ENCODE results near the gene PITPNM1.

Gene PITPNM1

GRCh38 chr11:67463680-67464410 lies 41.3 kb downstream of the PITPNM1 start:
- DNase-seq = no peak

GRCh38 chr11:67463186-67463585 lies 42.0 kb downstream of the PITPNM1 start:
- no peak for DNase-seq

DNA sequence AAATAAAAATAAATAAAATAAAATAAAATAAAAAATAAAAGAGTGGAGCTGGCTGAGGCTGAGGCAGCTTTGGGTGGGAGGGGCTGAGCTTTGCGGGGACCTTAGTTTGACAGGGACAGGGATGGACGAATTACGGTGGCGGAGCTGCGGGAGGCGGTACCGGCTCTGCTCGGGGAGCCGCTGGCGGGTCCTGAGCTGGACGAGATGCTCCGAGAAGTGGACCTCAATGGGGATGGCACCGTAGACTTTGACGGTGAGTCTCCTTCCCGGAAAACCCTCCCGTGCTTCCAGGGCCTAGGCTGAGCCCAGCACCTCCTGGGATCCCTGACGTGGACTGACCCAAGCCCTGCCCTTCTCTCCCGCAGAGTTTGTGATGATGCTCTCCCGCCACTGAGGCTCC lies 46.9 kb downstream of the PITPNM1 start:
- no peak for DNase-seq

DNA sequence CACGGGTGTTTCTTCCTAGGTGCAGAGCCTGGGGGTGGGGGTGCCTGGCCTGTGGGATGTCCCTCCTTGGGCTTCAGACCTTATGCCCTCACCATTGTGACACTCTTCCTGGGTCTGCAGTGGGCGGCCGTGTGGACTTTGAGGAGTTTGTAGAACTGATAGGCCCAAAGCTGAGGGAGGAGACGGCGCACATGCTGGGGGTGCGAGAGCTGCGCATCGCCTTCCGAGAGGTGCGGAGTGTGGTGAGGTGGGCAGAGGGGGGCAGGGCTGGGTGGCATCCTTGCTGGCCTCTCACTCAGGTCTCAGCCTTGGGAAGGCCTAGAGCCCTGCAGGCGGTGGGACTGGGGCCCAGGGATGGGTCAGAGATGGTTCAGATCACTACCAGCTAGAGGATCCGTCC lies 47.7 kb downstream of the PITPNM1 start:
- no peak for DNase-seq

GRCh38 chr11:67456068-67456705 lies 49.0 kb downstream of the PITPNM1 start:
- DNase-seq = no peak

GRCh38 chr11:67455054-67455453 lies 50.1 kb downstream of the PITPNM1 start, which contains the start of gene CABP4:
Gene CABP4, plus strand, starts transcription at chr11:67455354. Its CDS starts 70 bp downstream, at chr11:67455424.
- DNase-seq = no peak

DNA sequence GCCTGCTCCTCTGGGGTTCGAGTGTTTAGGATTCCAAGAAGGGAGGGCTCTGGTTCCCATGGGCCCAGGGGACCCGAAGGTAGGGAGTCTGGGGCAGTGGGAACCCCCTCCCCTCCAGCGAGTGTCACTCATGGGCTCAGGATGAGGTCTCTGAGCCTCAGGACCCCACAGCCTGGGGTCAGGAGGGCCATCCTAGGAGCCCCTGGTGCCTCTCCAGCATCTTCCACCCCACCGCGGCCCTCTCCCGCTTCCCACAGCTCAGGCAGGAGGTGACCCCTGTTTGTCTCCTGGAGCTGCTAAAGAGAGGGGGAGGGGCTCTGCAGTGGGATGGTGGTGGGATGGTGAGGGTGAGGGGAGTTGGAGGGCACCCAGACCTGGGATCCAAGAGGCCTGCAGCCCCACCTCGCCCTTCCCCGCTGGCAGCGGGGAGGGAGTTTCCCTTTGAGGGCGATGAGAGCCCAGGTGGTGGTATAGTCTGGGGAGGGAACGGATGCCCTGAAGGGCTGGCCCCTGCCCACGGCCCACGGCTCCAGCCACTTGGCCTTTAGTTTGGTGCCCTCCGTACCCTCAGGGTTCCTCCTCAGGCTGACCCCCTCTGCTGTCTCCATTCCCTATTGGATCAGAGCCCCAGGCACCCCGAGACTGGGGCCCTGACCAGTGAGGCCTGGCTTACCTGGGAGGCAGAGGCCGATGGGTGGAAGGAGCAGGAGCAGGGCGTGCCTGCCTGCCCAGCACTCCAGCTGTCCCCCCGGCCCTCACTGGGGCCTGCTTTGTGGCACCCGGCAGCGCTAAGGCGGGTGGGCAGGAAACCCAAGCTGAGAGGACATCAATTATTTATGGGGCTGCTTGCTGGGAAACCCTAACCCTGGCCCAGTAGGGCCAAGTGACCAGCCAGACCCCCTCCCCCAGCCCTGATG lies 51.1 kb downstream of the PITPNM1 start:
- no peak for DNase-seq

DNA sequence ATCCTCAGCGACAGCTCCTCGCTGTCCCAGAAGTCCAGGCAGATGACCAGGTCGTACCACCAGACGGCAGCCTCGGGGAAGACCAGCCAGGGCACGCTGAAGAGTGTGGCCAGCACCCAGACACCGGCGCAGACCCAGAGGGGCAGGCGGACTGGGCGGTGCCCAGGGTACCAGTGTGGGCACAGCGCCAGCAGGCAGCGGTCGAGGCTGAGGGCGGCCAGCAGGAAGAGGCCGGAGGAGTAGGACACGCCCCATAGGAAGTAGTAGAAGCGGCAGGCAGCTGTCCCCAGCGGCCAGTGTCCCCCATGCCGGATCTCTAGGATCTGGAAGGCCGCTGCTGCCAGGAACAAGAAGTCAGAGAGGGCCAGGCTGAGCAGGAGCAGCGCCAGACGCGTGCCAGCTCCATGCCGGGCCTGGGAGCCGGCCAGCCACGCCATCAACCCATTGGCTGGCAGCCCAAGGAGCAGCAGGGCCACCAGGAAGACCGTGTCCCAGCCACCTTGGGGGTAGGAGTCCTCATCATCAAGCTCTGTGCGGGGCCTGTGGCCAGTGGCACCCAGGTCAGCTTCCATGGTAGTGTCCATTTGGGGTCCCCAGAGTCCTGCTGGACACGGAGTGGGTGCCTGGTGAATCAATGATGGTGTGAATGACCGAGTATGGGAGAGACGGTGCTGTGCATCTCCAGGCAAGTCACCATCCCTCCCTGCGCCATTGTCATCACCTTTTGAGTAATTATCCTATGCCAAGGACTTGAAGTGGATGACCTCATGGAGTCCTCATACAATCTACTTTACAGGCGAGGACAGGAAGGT lies 52.8 kb downstream of the PITPNM1 start, which contains the start of gene GPR152:
GPR152 (minus strand) TSS at position 589 of the 812 bp plus-strand sequence; CDS start at position 584, 5 bp downstream.
- DNase-seq = no peak

DNA sequence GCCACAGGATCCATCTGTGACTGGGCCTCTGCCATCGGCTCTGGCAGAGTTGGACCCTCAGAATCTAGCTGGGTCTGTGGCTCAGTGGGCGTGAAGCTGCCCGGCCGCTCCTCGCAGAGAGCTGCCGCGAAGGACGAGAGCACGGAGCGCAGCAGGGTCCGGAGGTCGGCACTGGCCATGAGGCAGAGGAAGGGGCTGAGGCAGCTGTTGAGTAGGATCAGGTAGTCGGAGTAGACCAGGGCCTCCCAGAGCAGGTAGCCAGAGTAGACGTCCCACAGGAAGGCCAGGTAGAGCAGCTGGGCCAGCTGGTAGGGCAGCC lies 53.5 kb downstream of the PITPNM1 start:
- no peak for DNase-seq

DNA sequence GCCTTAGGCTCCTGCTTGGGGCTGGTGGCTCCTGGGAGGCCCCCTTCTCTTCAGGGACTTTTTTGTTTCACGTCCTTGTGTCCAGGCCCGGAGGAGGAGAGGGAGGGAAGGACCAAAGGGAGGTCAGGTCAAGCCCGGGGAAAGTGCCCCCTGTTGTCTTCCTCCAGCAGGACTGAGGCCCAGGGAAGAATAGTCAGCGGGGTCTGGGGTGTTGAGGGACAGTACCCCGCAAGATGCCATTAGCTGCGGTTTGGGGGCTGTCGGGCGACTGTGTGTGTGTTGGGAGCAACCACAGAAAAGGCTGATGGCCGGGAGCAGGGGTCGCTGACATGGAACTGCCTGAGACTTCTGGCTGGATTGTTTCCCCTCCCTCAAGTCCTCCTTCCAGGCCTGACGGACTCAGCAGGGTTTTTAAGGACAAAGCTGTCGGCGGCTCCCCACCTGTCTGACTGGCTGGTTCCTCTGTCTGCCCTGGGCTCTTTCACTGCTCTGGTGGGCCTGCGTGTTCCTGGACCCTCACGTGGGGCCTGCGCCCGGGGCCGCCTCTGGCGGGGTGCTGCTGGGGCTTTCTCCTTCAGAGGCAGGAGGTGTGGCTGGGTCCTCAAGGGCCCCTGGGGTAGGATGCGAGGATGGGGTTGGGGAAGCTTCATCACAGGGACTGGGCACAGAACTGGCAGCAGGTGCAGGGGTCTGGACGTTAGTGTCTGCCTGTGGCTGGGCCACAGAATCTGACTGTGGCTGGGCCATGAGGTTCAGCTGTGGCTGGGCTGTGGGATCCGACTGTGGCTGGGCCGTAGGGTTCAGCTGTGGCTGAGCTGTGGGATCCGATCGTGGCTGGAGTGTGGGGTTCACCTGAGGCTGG lies 54.1 kb downstream of the PITPNM1 start:
- DNase-seq = no peak

GRCh38 chr11:67449116-67449844 lies 55.9 kb downstream of the PITPNM1 start:
- DNase-seq = no peak

DNA sequence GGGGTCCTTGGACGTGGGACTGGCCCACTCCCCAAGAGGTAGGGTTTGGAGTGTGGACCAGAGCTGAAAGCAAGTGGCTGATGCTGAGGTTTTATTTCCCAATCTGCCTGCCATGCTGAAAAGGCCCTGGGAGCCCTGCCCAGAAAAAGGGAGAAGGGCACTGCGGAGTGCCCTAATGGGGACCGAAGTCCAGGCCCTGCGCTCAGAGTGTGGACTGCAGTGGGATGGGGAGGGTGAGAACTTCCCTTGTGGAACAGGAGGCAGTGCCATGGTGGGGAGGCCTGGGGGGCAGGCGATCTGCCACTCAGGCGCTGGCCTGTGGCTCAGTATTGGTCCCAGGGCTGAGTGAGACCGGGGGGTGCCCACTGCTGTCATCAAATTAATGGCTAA lies 56.9 kb downstream of the PITPNM1 start:
- no peak for DNase-seq

DNA sequence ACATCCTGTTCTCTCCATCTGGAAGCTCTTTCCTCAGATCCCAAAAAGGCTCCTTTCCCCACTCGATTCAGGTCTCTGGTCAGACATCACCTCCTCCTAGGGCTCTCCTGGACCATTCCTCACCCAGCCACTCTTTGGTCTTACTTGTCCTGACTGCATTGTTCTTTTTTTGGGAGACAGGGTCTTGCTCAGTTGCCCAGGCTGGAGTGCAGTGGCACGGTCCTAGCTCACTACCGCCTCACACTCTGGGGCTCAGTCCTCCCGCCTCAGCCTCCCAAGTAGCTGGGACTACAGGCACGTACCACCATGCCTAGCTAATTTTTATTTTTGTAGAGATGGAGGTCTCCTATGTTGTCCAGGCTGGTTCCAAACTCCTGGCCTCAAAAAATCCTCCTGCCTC lies 59.6 kb downstream of the PITPNM1 start:
- no peak for DNase-seq

- no peak for DNase-seq
These were observed 62.4 kb downstream of the PITPNM1 start for GRCh38 chr11:67442504-67443404.
